K562 (cell line): ENCODE results near the gene NEUROD4.

Experiments
- BDP1 ChIP-seq: IDR thresholded peaks from 3 replicates; pipeline ENCODE4 v1.6.1; 2011; ENCODE audit not compliant: insufficient read length, insufficient read depth
- BHLHE40 ChIP-seq: IDR thresholded peaks from 2 replicates; pipeline ENCODE4 v1.6.1; 2011; ENCODE audit warnings: low read length, improper control_type of control experiment
- NFXL1 ChIP-seq: fragments of 450-650 bp; formaldehyde crosslinking; IDR thresholded peaks from 2 replicates; pipeline ENCODE4 v1.4.0; 2021; ENCODE audit warnings: mild to moderate bottlenecking
- PHF21A ChIP-seq: fragments of 450-650 bp; IDR thresholded peaks from 2 replicates; pipeline ENCODE4 v1.6.1; 2017; ENCODE audit warnings: low read depth, borderline replicate concordance
- RFX5 ChIP-seq: IDR thresholded peaks from 2 replicates; pipeline ENCODE4 v1.6.1; 2011; ENCODE audit warnings: low read depth, mild to moderate bottlenecking, improper control_type of control experiment, low read length
- TCF7L2 ChIP-seq: fragments of 150-350 bp; IDR thresholded peaks from 2 replicates; pipeline ENCODE4 v1.6.1; 2016; ENCODE audit warnings: low read depth, mild to moderate bottlenecking, low read length, moderate library complexity
- ZNF3 ChIP-seq: fragments of 250-450 bp; sonication (Bioruptor Pico); IDR thresholded peaks from 2 replicates; pipeline ENCODE4 v1.5.0; 2021; ENCODE audit warnings: mild to moderate bottlenecking, moderate library complexity
- ZNF436 ChIP-seq: fragments of 250-450, 450-650 bp; sonication (Bioruptor Pico); formaldehyde crosslinking; IDR thresholded peaks from 2 replicates; pipeline ENCODE4 v1.7.0; 2020; ENCODE audit warnings: mild to moderate bottlenecking
- ZNF785 ChIP-seq: fragments of 250-450 bp; sonication (Bioruptor Pico); IDR thresholded peaks from 2 replicates; pipeline ENCODE4 v1.4.0; 2020; ENCODE audit warnings: mild to moderate bottlenecking
- TF ChIP-seq, protein P1 (sequence below), 2 experiments: fragments of 450-650 bp; conservative IDR thresholded peaks; 2 replicates each; pipeline ENCODE4 v1.6.1; 2017; ENCODE audit warnings: mild to moderate bottlenecking in 2 of 2, moderate library complexity in 2 of 2
- TF ChIP-seq, protein P2 (sequence below), 2 experiments: fragments of 150-350 bp in 1 of 2; IDR thresholded peaks; 2 replicates each; pipeline ENCODE4 v1.6.1; 2012 to 2016; ENCODE audit warnings: low read depth in 2 of 2, low read length in 2 of 2, mild to moderate bottlenecking in 1 of 2, moderate library complexity in 1 of 2

DNA sequence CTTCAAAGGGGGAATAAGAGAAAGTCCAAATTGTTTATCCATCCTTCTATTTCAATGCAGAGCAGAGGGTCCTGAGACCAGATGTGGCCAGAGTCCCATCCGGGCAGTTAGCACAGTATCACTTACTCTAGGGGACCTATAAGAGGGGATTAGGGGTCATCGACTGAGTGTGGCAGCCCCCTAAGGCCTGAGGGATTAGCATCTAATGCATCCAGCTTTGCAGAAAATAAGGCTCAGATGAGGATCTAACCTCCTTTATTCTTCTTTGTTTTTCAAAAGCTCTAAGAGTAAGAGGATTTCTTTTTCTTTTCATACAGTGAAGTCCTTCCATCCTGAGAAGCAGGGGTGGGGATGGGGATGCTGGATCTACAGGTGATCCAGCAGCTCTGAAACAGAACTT lies 43.5 kb downstream of the NEUROD4 start:
- no peak for TF ChIP-seq RFX5
- TF ChIP-seq TCF7L2: no peak
- TF ChIP-seq, protein P1, sequence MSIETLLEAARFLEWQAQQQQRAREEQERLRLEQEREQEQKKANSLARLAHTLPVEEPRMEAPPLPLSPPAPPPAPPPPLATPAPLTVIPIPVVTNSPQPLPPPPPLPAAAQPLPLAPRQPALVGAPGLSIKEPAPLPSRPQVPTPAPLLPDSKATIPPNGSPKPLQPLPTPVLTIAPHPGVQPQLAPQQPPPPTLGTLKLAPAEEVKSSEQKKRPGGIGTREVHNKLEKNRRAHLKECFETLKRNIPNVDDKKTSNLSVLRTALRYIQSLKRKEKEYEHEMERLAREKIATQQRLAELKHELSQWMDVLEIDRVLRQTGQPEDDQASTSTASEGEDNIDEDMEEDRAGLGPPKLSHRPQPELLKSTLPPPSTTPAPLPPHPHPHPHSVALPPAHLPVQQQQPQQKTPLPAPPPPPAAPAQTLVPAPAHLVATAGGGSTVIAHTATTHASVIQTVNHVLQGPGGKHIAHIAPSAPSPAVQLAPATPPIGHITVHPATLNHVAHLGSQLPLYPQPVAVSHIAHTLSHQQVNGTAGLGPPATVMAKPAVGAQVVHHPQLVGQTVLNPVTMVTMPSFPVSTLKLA (conservative IDR thresholded peaks at IDR 0.05): no peak
- TF ChIP-seq ZNF436 (CRISPR knock-in tag): no peak
- no peak for TF ChIP-seq ZNF785
- TF ChIP-seq BHLHE40: no peak
- no peak for TF ChIP-seq ZNF3 (CRISPR knock-in tag)
- no peak for TF ChIP-seq NFXL1 (CRISPR knock-in tag)
- no peak for TF ChIP-seq PHF21A
- TF ChIP-seq, protein P2, sequence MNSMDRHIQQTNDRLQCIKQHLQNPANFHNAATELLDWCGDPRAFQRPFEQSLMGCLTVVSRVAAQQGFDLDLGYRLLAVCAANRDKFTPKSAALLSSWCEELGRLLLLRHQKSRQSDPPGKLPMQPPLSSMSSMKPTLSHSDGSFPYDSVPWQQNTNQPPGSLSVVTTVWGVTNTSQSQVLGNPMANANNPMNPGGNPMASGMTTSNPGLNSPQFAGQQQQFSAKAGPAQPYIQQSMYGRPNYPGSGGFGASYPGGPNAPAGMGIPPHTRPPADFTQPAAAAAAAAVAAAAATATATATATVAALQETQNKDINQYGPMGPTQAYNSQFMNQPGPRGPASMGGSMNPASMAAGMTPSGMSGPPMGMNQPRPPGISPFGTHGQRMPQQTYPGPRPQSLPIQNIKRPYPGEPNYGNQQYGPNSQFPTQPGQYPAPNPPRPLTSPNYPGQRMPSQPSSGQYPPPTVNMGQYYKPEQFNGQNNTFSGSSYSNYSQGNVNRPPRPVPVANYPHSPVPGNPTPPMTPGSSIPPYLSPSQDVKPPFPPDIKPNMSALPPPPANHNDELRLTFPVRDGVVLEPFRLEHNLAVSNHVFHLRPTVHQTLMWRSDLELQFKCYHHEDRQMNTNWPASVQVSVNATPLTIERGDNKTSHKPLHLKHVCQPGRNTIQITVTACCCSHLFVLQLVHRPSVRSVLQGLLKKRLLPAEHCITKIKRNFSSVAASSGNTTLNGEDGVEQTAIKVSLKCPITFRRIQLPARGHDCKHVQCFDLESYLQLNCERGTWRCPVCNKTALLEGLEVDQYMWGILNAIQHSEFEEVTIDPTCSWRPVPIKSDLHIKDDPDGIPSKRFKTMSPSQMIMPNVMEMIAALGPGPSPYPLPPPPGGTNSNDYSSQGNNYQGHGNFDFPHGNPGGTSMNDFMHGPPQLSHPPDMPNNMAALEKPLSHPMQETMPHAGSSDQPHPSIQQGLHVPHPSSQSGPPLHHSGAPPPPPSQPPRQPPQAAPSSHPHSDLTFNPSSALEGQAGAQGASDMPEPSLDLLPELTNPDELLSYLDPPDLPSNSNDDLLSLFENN (IDR thresholded peaks at IDR 0.05; ENCODE audit: low read depth in 2 of 2, low read length in 2 of 2): no peak
- TF ChIP-seq BDP1: no peak
